ENCODE data around the gene GLUD1.
"Not testable (repeated sequence)": the region's sequence is repeated elsewhere in the genome, so short reads cannot be mapped to it uniquely, and the experiment has no call there.

The GLUD1 gene

GRCh38 chr10:87038786-87039185 is 55.9 kb downstream of the GLUD1 start:
- DNase-seq = no peak

- no peak for DNase-seq
Observed at GRCh38 chr10:87038286-87038717, 56.3 kb downstream of the GLUD1 start.

- no peak for DNase-seq
Observed at GRCh38 chr10:87036623-87037022, 58.0 kb downstream of the GLUD1 start.

GRCh38 chr10:87030912-87031635 is 63.6 kb downstream of the GLUD1 start:
- DNase-seq = no peak

- DNase-seq = not testable (repeated sequence)
Observed at GRCh38 chr10:87030419-87030818, 64.2 kb downstream of the GLUD1 start.

GRCh38 chr10:87026747-87027508 is 67.7 kb downstream of the GLUD1 start:
- DNase-seq = not testable (repeated sequence)

- DNase-seq = not testable (repeated sequence)
Observed at GRCh38 chr10:87025285-87025958, 69.2 kb downstream of the GLUD1 start.

GRCh38 chr10:87020056-87020455 is 74.6 kb downstream of the GLUD1 start, which contains the start of gene FAM25A:
Gene FAM25A, plus strand, starts transcription at chr10:87020294. Its CDS starts 31 bp downstream, at chr10:87020325.
- DNase-seq = not testable (repeated sequence)

GRCh38 chr10:87019504-87019903 is 75.1 kb downstream of the GLUD1 start:
- not testable (repeated sequence) for DNase-seq

GRCh38 chr10:87019066-87019465 is 75.6 kb downstream of the GLUD1 start:
- DNase-seq = not testable (repeated sequence)

GRCh38 chr10:87018127-87018526 is 76.5 kb downstream of the GLUD1 start:
- DNase-seq = not testable (repeated sequence)

- not testable (repeated sequence) for DNase-seq
Observed at GRCh38 chr10:87014986-87015716, 79.5 kb downstream of the GLUD1 start.

- not testable (repeated sequence) for DNase-seq
Observed at GRCh38 chr10:87013528-87013927, 81.1 kb downstream of the GLUD1 start.

- not testable (repeated sequence) for DNase-seq
Observed at GRCh38 chr10:87009134-87009696, 85.4 kb downstream of the GLUD1 start.

- DNase-seq = not testable (repeated sequence)
Observed at GRCh38 chr10:87008303-87008702, 86.3 kb downstream of the GLUD1 start.

- DNase-seq = not testable (repeated sequence)
Observed at GRCh38 chr10:87007674-87008073, 87.0 kb downstream of the GLUD1 start.

GRCh38 chr10:87007124-87007523 is 87.5 kb downstream of the GLUD1 start:
- not testable (repeated sequence) for DNase-seq

- no peak for DNase-seq
Observed at GRCh38 chr10:87000491-87000890, 94.2 kb downstream of the GLUD1 start.

All from CD4-positive, alpha-beta T cell treated with Interleukin-12 subunit alpha and Interleukin-12 subunit beta, for 1 hour (primary cell).